GM10847 (cell line): Measurements from ENCODE around the gene SMTNL1.

ENCODE experiments used
- POLR2A ChIP-seq: IDR thresholded peaks from 2 replicates; pipeline ENCODE4 v1.6.1; 2011; ENCODE audit not compliant: insufficient read length; ENCODE audit errors: extremely low read depth

SMTNL1 gene

DNA sequence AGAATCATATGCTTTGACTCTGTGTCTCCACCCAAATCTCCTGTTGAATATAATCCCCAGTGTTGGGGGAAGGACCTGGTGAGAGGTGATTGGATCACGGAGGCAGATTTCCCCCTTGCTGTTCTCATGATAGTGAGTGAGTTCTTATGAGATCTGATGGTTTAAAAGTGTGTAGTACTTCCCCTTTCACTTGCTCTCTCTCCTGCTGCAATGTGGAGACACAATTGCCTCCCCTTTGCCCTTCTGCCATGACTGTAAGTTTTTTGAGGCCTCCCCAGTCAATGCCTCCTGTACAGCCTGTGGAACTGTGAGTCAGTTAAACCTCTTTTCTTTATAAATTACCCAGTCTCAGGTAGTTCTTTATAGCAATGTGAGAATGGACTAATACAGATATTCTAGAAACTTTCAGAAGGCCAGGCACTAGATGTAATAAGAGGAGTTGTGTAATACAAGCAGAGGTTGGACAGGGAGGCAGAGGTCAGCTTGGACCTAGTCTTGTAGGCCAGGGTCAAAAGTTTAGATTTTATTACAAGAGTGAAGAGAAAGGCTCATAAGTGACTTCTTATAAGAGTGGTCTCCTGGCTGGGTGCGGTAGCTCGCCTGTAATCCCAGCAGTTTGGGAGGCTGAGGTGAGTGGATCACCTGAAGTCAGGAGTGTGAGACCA is 50.8 kb downstream of the SMTNL1 start:
- no peak for TF ChIP-seq POLR2A

GRCh38 chr11:57596266-57596885 is 59.0 kb downstream of the SMTNL1 start:
- no peak for TF ChIP-seq POLR2A

- TF ChIP-seq POLR2A, result no peak
Measured at GRCh38 chr11:57597461-57597915, 60.1 kb downstream of the SMTNL1 start, which contains the start of gene SERPING1. Gene SERPING1 (plus strand): TSS chr11:57597685. CDS start chr11:57598271, 586 bp downstream.

GRCh38 chr11:57597916-57598830 is 60.8 kb downstream of the SMTNL1 start:
- no peak for TF ChIP-seq POLR2A

DNA sequence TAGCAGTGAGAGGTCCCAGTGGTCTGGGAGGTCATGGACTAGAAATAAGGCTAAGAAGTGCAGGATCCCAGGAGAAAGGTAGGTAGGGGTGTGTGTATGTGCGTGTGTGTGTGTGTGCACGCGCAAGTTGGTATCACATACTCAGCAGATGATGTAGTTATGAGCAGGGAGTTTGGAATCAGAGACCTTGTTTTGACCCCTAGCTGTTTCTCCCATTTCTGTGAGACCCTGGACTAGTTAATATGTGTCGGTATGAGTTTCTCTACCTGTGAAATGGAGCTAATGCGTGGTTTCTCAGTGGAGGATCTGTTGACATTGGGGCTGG is 61.4 kb downstream of the SMTNL1 start:
- no peak for TF ChIP-seq POLR2A

DNA sequence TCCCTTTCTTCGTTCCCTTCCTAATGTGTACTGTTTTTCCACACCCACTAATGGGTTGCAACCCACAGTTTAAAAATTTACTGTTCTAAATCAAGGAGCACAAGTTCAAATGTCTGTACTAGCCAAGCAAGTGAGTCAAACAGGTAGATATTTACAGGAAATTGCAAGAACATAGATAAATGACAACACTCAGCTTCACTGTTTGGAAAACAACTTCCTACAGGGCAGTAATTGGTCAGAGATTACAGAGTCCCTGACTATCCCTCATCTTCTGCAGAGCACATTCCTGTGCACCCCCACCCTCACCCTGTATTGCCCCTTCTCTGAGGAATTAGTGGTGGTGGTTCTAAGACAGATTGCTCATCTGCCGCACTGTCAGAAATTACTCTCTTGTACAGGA is 62.0 kb downstream of the SMTNL1 start:
- TF ChIP-seq POLR2A, result no peak
